Body of pancreas (tissue), 4 donors: Measurements from ENCODE around the gene MOK. TPM values are rescaled to one million over a fixed set of nuclear protein-coding genes. Genes with fewer than 3 reads are reported as not detected.

Experiments
- ATAC-seq: fragments of 150-250 bp; one replicate; pipeline ENCODE4 v1.9.1; 2016
- DNase-seq, 4 donors: peaks; one replicate each; pipeline ENCODE4 v3.0.0-alpha.2; 2019
- H3K27ac ChIP-seq, 4 donors: fragments of 200-600 bp; sonication (generic); 1 replicate in 3 of 4; 2 replicates in 1 of 4; pipeline versions ENCODE4 v1.5.1 to v1.6.1; 2016 to 2019; ENCODE audit warnings: mild to moderate bottlenecking in 1 of 4, mixed read lengths in 1 of 4, moderate library complexity in 1 of 4
- H3K27me3 ChIP-seq, 2 donors: fragments of 200-600 bp; sonication (generic); one replicate each; pipeline ENCODE4 v1.6.0; 2016; ENCODE audit warnings: mild to moderate bottlenecking in 1 of 2
- H3K36me3 ChIP-seq, 2 donors: fragments of 200-600 bp; sonication (generic); replicated peaks in 1 of 2; 2 replicates each; pipeline ENCODE4 v1.5.1; 2016; ENCODE audit warnings: low read depth in 2 of 2; ENCODE audit not compliant: insufficient read depth in 1 of 2
- H3K4me1 ChIP-seq: fragments of 200-600 bp; sonication (generic); one replicate; pipeline ENCODE4 v1.6.0; 2016
- H3K4me3 ChIP-seq, 2 donors: fragments of 200-600 bp; sonication (generic); 1 replicate in 1 of 2; 2 replicates in 1 of 2; pipeline ENCODE4 v1.5.1; 2016 to 2019
- H3K9me3 ChIP-seq, 3 donors: fragments of 200-600 bp; sonication (generic); 1 replicate in 2 of 3; 2 replicates in 1 of 3; pipeline ENCODE4 v1.5.1; 2016
- CTCF ChIP-seq, 7 experiments: fragments of 450-650 bp in 4 of 7; fragments of 200-600 bp in 3 of 7; sonication (generic) in 3 of 7; IDR thresholded peaks; one replicate each; pipeline ENCODE4 v1.5.1; 2016 to 2019; ENCODE audit warnings: antibody characterized with exemption in 7 of 7
- POLR2A ChIP-seq, 3 donors: fragments of 450-650 bp; IDR thresholded peaks; one replicate each; pipeline ENCODE4 v1.6.1; 2016; ENCODE audit warnings: antibody characterized with exemption in 3 of 3, mild to moderate bottlenecking in 2 of 3
- whole genome bisulfite sequencing, 2 donors: methylation state at CpG; one replicate each; pipeline ENCODE4 v1.1.5; 2017; 5-methylcytosine and 5-hydroxymethylcytosine counted together
- intact Hi-C: fragments of 100-400 bp; cut with DNase I; formaldehyde crosslinking; loops from one replicate; pipeline ENCODE4 v1.15.1; 2023
- total RNA-seq, 2 donors: library from RNA; depleted of rRNA; stranded (reverse); fragments of >200 nt; gene quantifications; one replicate each; pipeline ENCODE4 v1.1.0, GENCODE V29; 2016

Gene MOK
- total RNA-seq, 2 donors from 2014 or later, result 14.3 to 18.5 TPM

- DNase-seq, result no peak
- WGBS, 2 donors, result 90% methylated on average over 8 of the region's 8 CpGs
- Histone ChIP-seq H3K4me3 (no peak overlapping the region), H3K9me3 (no peaks in the 10 kb centered on the region), H3K27ac (peak overlapping the region; percentile 11 to 92 (median 78)), H3K4me1 (peaks cover 16% of the 10 kb centered on the region), H3K27me3 (no peaks in the 10 kb centered on the region), H3K36me3 (no peaks in the 10 kb centered on the region)
- intact Hi-C loops, result no loop called here
- TF ChIP-seq POLR2A (IDR thresholded peaks at IDR 0.05), result no peak
- no peak for TF ChIP-seq CTCF (IDR thresholded peaks at IDR 0.05)
- no peak for ATAC-seq
These were observed 24.5 kb downstream of the MOK start for GRCh38 chr14:102280376-102280962.

- TF ChIP-seq POLR2A (IDR thresholded peaks at IDR 0.05) (no peak), CTCF (IDR thresholded peaks at IDR 0.05) (no peak)
- intact Hi-C loops, result no loop called here
- no peaks in the 10 kb centered on the region for H3K36me3 ChIP-seq
- H3K9me3 ChIP-seq, result no peaks in the 10 kb centered on the region
- peak; percentile 89 for ATAC-seq
- H3K27me3 ChIP-seq, result no peaks in the 10 kb centered on the region
- peaks cover 16% of the 10 kb centered on the region for H3K4me1 ChIP-seq
- WGBS, 2 donors, result 26 to 47% methylated on average over 7 to 8 of the region's 8 CpGs
- H3K27ac ChIP-seq, result peak overlapping the region; percentile 72 to 92 (median 81)
- peak in 3 of 4 donors; percentile 29 to 48 (median 37) for DNase-seq
- no peak overlapping the region for H3K4me3 ChIP-seq
These were observed 25.1 kb downstream of the MOK start for GRCh38 chr14:102279688-102280348.

GRCh38 chr14:102279282-102279681 is 25.7 kb downstream of the MOK start:
- Histone ChIP-seq H3K9me3 (no peaks in the 10 kb centered on the region), H3K27ac (peak overlapping the region; percentile 72 to 92 (median 81)), H3K4me3 (no peak overlapping the region), H3K27me3 (no peaks in the 10 kb centered on the region), H3K4me1 (peaks cover 16% of the 10 kb centered on the region), H3K36me3 (no peaks in the 10 kb centered on the region)
- no peak for DNase-seq
- TF ChIP-seq CTCF (IDR thresholded peaks at IDR 0.05) (no peak), POLR2A (IDR thresholded peaks at IDR 0.05) (no peak)
- 83 to 96% methylated on average over 3 of the region's 3 CpGs for WGBS, 2 donors
- no peak for ATAC-seq
- intact Hi-C loops, result no loop called here

- H3K4me3 ChIP-seq, result no peak overlapping the region
- ATAC-seq, result no peak
- H3K4me1 ChIP-seq, result peaks cover 16% of the 10 kb centered on the region
- no peaks in the 10 kb centered on the region for H3K9me3 ChIP-seq
- no peaks in the 10 kb centered on the region for H3K27me3 ChIP-seq
- TF ChIP-seq CTCF (IDR thresholded peaks at IDR 0.05) (no peak), POLR2A (IDR thresholded peaks at IDR 0.05) (no peak)
- H3K27ac ChIP-seq, result peak overlapping the region in 2 of 4 donors; percentile 78 to 92
- no peak for DNase-seq
- intact Hi-C loops, result no loop called here
- WGBS, 2 donors, result 91 to 93% methylated on average over 6 of the region's 6 CpGs
- H3K36me3 ChIP-seq, result no peaks in the 10 kb centered on the region
These were observed 26.4 kb downstream of the MOK start for GRCh38 chr14:102278631-102278935.
